Vagina (tissue), 2 donors: ENCODE measurements around the gene NDUFS8. TPM values are rescaled to one million over a fixed set of nuclear protein-coding genes. Genes with fewer than 3 reads are reported as not detected.

Experiments used
- DNase-seq, 2 donors: peaks; one replicate each; pipeline ENCODE4 v3.0.0-alpha.2; 2017; ENCODE audit errors: extremely low spot score in 2 of 2
- H3K27ac ChIP-seq: fragments of 200-600 bp; sonication (generic); one replicate; pipeline ENCODE4 v1.5.1; 2019
- H3K27me3 ChIP-seq: fragments of 200-600 bp; sonication (generic); one replicate; pipeline ENCODE4 v1.5.1; 2019
- H3K36me3 ChIP-seq, 2 donors: fragments of 200-600 bp; sonication (generic); one replicate each; pipeline ENCODE4 v1.5.1; 2017 to 2019
- H3K4me1 ChIP-seq: fragments of 200-600 bp; sonication (generic); one replicate; pipeline ENCODE4 v1.5.1; 2019
- H3K4me3 ChIP-seq, 2 donors: fragments of 200-600 bp; sonication (generic); 1 replicate in 1 of 2; 2 replicates in 1 of 2; pipeline ENCODE4 v1.5.1; 2016 to 2019
- H3K9me3 ChIP-seq: fragments of 200-600 bp; sonication (generic); one replicate; pipeline ENCODE4 v1.5.1; 2019
- CTCF ChIP-seq, 3 experiments: fragments of 450-650 bp in 2 of 3; fragments of 200-600 bp in 1 of 3; sonication (generic) in 1 of 3; IDR thresholded peaks; one replicate each; pipeline ENCODE4 v1.5.1; 2017 to 2019; ENCODE audit warnings: antibody characterized with exemption in 3 of 3, mild to moderate bottlenecking in 2 of 3, moderate library complexity in 2 of 3
- POLR2A ChIP-seq, 2 donors: fragments of 450-650 bp; IDR thresholded peaks; one replicate each; pipeline ENCODE4 v1.6.1; 2017; ENCODE audit warnings: antibody characterized with exemption in 2 of 2, mild to moderate bottlenecking in 2 of 2, moderate library complexity in 2 of 2
- POLR2AphosphoS5 ChIP-seq, 2 donors: sonication (generic); formaldehyde crosslinking; IDR thresholded peaks; one replicate each; pipeline ENCODE4 v1.9.0; 2017; ENCODE audit warnings: antibody characterized with exemption in 2 of 2, mild to moderate bottlenecking in 2 of 2, low read depth in 1 of 2; ENCODE audit not compliant: insufficient read depth in 1 of 2
- intact Hi-C: fragments of 100-400 bp; cut with DNase I; formaldehyde crosslinking; loops from one replicate; pipeline ENCODE4 v1.15.1; 2023
- total RNA-seq: library from RNA; depleted of rRNA; stranded (reverse); fragments of >200 nt; gene quantifications from one replicate; pipeline ENCODE4 v1.2.3, GENCODE V29; 2016

NDUFS8 gene
- total RNA-seq, 1 donor from 2014 or later: 118 TPM

- intact Hi-C loops: no loop called here
- TF ChIP-seq POLR2AphosphoS5 (IDR thresholded peaks at IDR 0.05; ENCODE audit: insufficient read depth in 1 of 2, low read depth in 1 of 2) (no peak), POLR2A (IDR thresholded peaks at IDR 0.05) (no peak), CTCF (IDR thresholded peaks at IDR 0.05) (no peak)
- no peak overlapping the region for H3K4me3 ChIP-seq
- no peaks in the 10 kb centered on the region for H3K4me1 ChIP-seq
- DNase-seq: no peak
- no peak overlapping the region for H3K27ac ChIP-seq
- H3K27me3 ChIP-seq: no peaks in the 10 kb centered on the region
- H3K9me3 ChIP-seq: no peaks in the 10 kb centered on the region
- H3K36me3 ChIP-seq: no peaks in the 10 kb centered on the region
Observed at GRCh38 chr11:68056317-68057285, 26.1 kb downstream of the NDUFS8 start.

- Histone ChIP-seq H3K27ac (no peak overlapping the region), H3K4me3 (no peak overlapping the region), H3K36me3 (no peaks in the 10 kb centered on the region), H3K9me3 (no peaks in the 10 kb centered on the region), H3K27me3 (no peaks in the 10 kb centered on the region), H3K4me1 (no peaks in the 10 kb centered on the region)
- no peak for DNase-seq
- TF ChIP-seq POLR2A (IDR thresholded peaks at IDR 0.05) (no peak), CTCF (IDR thresholded peaks at IDR 0.05) (no peak)
- intact Hi-C loops: no loop called here
Observed at GRCh38 chr11:68057807-68058206, 27.3 kb downstream of the NDUFS8 start.

DNA sequence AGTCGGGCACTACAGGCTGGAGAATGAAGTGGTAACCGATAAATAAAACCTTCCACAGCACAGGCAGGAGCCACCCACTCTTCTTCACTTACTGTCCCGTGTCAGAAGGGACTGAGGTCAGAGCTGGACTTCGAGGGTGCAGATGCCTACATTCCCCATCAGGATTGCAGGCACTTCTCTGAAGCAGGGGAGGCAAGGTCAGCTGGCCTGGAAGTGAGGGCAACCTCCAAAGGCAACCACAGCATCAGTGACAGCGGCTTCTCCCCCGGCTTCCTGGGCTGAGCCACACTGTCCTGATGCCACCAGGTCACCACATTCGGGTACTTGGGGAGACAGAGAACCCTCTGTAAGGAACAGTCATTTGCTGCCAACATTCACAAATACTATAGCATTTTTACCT, 31.0 kb downstream of the NDUFS8 start:
- intact Hi-C loops: no loop called here
- TF ChIP-seq CTCF (IDR thresholded peaks at IDR 0.05) (no peak), POLR2AphosphoS5 (IDR thresholded peaks at IDR 0.05; ENCODE audit: insufficient read depth in 1 of 2, low read depth in 1 of 2) (no peak), POLR2A (IDR thresholded peaks at IDR 0.05) (no peak)
- no peak for DNase-seq
- Histone ChIP-seq H3K27ac (no peak overlapping the region), H3K9me3 (no peaks in the 10 kb centered on the region), H3K4me1 (no peaks in the 10 kb centered on the region), H3K4me3 (no peak overlapping the region), H3K27me3 (no peaks in the 10 kb centered on the region), H3K36me3 (peaks cover 0 to 10% of the 10 kb centered on the region in 2 donors)

DNA sequence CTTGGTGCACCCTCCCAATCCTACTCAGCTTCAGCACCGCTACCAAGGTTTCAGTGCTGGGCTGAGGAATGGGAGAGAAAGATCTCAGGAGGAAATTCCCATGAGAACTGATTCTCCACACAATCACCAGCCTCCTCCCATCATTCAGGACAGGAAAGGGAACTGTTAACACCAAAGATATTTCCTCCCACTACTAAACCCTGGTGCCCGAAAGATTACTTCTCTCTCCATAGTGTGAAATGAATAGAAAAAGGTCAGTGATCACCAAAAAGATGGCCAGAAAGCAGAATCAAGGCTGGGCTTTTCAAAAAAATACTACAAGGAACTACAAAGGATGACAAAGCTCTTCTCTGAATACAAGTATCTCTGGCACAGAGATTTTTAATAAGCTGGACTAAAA, 34.4 kb downstream of the NDUFS8 start:
- TF ChIP-seq CTCF (IDR thresholded peaks at IDR 0.05): no peak
- no peak for TF ChIP-seq POLR2AphosphoS5 (IDR thresholded peaks at IDR 0.05; ENCODE audit: insufficient read depth in 1 of 2, low read depth in 1 of 2)
- no peak for TF ChIP-seq POLR2A (IDR thresholded peaks at IDR 0.05)
- Histone ChIP-seq H3K4me1 (no peaks in the 10 kb centered on the region), H3K27ac (no peak overlapping the region), H3K27me3 (no peaks in the 10 kb centered on the region), H3K4me3 (no peak overlapping the region), H3K36me3 (peaks cover 0 to 28% of the 10 kb centered on the region in 2 donors), H3K9me3 (no peaks in the 10 kb centered on the region)
- no peak for DNase-seq
- intact Hi-C loops: no loop called here

DNA sequence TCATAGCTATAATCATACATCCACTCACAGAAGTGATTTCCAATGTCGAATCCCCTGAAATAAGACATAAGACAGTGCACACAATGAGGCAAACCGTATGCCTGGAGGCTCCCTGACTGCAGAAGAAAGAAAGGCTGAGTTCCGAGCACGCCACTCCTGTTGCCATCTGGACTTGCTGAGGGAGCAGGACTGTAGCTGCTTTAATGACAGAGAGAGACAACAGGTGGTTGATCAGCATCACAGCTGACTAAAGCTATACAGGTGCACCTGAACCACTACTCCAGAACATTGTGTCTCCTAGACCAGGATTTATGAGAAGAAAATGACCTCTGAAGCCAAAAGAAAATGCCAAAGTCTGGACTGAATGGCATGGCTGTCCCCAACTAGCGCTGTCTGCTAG, 35.4 kb downstream of the NDUFS8 start:
- H3K9me3 ChIP-seq: no peaks in the 10 kb centered on the region
- H3K27ac ChIP-seq: no peak overlapping the region
- intact Hi-C loops: no loop called here
- no peaks in the 10 kb centered on the region for H3K27me3 ChIP-seq
- H3K36me3 ChIP-seq: peaks cover 0 to 32% of the 10 kb centered on the region in 2 donors
- H3K4me3 ChIP-seq: no peak overlapping the region
- H3K4me1 ChIP-seq: no peaks in the 10 kb centered on the region
- no peak for DNase-seq
- TF ChIP-seq CTCF (IDR thresholded peaks at IDR 0.05) (no peak), POLR2A (IDR thresholded peaks at IDR 0.05) (no peak), POLR2AphosphoS5 (IDR thresholded peaks at IDR 0.05; ENCODE audit: insufficient read depth in 1 of 2, low read depth in 1 of 2) (no peak)
